ENCODE measurements around the gene CH25H.
"Not testable (repeated sequence)": the region's sequence is repeated elsewhere in the genome, so short reads cannot be mapped to it uniquely, and the experiment has no call there.

The CH25H gene

GRCh38 chr10:89191301-89191700, 15.8 kb downstream of the CH25H start:
- not testable (repeated sequence) for DNase-seq

- no peak for DNase-seq
These were observed 17.8 kb downstream of the CH25H start for GRCh38 chr10:89189211-89189734.

GRCh38 chr10:89185658-89186057, 21.5 kb downstream of the CH25H start:
- DNase-seq, result no peak

GRCh38 chr10:89184638-89185037, 22.5 kb downstream of the CH25H start:
- DNase-seq, result no peak

GRCh38 chr10:89183571-89183970, 23.5 kb downstream of the CH25H start:
- DNase-seq, result no peak

- DNase-seq, result no peak
These were observed 24.2 kb downstream of the CH25H start for GRCh38 chr10:89182894-89183293.

GRCh38 chr10:89175816-89176215, 31.3 kb downstream of the CH25H start:
- DNase-seq, result no peak

- DNase-seq, result no peak
These were observed 34.0 kb downstream of the CH25H start for GRCh38 chr10:89173075-89173474.

- DNase-seq, result no peak
These were observed 35.1 kb downstream of the CH25H start for GRCh38 chr10:89171996-89172395.

GRCh38 chr10:89171263-89171872, 35.7 kb downstream of the CH25H start:
- DNase-seq, result no peak

GRCh38 chr10:89168354-89168900, 38.7 kb downstream of the CH25H start:
- not testable (repeated sequence) for DNase-seq

- DNase-seq, result no peak
These were observed 39.2 kb downstream of the CH25H start for GRCh38 chr10:89167915-89168314.

- DNase-seq, result no peak
These were observed 41.2 kb downstream of the CH25H start for GRCh38 chr10:89165923-89166322.

GRCh38 chr10:89164920-89165319, 42.2 kb downstream of the CH25H start:
- no peak for DNase-seq

GRCh38 chr10:89164080-89164479, 43.0 kb downstream of the CH25H start:
- no peak for DNase-seq

GRCh38 chr10:89163265-89163995, 43.7 kb downstream of the CH25H start:
- no peak for DNase-seq

GRCh38 chr10:89162596-89162995, 44.5 kb downstream of the CH25H start:
- no peak for DNase-seq

GRCh38 chr10:89160339-89160738, 46.8 kb downstream of the CH25H start:
- no peak for DNase-seq

- no peak for DNase-seq
These were observed 47.4 kb downstream of the CH25H start for GRCh38 chr10:89159761-89160160.

GRCh38 chr10:89159316-89159715, 47.8 kb downstream of the CH25H start:
- no peak for DNase-seq

GRCh38 chr10:89158446-89158845, 48.7 kb downstream of the CH25H start:
- no peak for DNase-seq

GRCh38 chr10:89156161-89156835, 50.8 kb downstream of the CH25H start:
- no peak for DNase-seq
